Measurements from ENCODE around the gene CNIH1.
"Not testable (repeated sequence)": the region's sequence is repeated elsewhere in the genome, so short reads cannot be mapped to it uniquely, and the experiment has no call there.

The CNIH1 gene

DNA sequence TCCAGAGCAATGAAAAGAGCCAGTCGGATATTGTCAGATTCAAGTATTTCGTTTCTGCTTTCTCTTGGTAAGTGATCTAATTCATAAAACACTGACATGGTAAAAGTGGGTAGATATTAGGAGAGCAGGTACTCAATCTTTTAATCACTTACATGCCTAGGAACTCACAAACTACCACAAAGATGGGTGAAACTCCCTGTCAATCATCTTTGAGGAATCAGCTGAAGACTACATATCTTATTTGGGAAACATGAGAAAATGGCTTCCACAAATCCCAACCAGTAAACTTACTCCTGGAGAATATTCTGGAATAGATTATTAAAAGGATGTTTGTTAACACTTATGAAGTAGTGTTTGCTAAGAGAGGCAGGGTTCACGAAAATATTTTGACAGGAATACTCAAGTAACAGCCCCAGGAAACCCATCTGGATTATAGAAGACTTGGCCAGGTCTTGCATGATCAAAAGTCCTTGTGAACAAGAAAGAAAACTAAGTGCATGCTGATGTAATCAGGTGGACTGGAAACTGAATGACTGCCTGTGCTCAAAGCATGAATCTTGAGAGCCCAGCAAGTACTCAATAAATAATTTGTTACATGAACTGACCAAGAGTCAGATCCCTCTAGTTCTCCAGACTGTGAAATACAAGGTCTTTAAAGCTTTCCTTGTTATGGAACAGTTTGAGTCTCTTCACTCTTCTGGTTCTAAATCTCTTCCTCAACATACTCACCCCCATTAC lies 15.5 kb downstream of the CNIH1 start:
- DNase-seq: no peak

- DNase-seq: no peak
These were observed 16.1 kb downstream of the CNIH1 start for GRCh38 chr14:54425068-54425467.

DNA sequence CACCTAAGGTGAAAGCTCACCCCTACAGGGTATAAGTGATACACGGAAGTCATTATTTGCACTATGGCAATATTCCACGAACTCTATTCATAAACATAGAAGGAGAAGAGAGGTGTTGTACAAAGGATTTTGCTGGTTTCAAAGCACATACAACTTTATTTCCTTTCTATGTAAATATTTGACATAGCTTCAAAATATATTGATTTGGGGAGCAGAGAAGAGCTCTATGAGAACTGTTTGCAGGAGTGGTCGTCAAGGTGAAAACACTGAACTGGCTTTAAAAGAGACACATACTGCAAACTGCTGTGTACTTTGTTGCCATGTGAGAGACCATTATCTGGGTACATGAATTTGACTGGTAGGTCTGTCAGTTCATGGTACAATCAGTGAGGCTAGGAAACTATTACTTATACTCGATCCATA lies 16.7 kb downstream of the CNIH1 start:
- DNase-seq: no peak

DNA sequence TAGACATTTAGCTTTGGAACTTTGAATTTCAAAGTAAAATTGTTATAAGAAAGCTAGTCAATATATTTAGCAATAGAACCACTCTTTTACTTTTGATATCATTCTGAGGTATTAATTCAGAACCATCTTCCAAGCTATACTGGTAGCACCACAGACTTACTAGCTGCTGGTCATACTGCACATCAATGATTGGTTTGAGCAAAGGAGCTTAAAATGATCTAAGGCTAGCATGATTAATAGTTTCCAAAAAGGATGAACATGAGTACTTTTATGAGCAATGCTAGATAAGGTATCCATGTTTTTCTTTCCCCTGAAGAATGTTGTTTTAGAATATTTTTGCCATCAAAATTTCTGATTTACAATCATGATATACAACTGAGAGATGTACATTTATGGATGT lies 17.2 kb downstream of the CNIH1 start:
- DNase-seq: no peak

DNA sequence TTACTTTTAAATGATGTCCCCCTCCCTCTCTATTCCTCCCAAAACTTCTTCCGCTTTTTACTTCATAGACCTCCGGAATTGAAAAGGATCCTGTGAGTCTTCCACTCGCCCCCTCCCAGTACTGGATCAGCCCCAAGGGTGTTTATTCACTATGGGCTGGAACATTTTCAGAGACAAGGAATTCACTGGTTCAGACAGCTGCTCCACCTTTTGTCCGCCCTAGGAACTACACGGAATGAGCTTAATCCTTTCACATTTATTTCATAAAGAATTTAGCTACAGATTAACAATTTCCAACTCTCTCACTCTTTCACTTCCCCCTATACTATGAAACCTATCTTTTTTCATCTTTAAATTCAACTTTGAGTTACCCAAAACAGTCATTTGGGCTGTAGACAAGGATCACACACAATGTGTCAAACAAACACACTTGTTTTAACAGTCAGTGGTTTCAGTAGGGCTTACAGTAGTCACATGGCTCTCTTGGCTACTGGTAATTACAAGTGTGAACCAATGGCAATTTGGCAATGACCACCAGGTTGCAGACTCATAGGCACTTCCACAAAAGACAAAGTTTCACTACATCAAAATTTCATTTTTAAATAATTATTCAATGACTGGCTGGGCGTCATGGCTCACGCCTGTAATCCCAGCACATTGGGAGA lies 20.6 kb downstream of the CNIH1 start:
- no peak for DNase-seq

GRCh38 chr14:54411371-54411770 lies 29.8 kb downstream of the CNIH1 start:
- DNase-seq: no peak

DNA sequence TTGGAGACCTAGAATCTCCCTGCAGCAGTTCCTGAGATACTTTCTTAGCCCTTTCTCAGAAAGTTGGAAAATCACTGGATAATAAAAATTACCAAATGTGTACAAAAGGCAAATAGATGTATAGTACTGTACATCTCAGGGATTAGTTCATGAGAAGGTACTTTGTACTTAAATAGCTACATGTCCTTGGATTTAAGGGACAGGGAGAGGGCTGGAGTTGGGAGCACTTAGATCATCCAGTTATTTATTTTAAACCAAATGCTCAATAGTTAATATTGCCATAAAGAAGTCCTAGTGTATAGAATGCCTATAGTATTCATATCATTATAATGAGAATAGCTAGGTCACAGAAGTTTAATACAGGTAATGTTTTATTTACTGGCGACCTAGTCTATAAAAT lies 31.0 kb downstream of the CNIH1 start:
- no peak for DNase-seq

DNA sequence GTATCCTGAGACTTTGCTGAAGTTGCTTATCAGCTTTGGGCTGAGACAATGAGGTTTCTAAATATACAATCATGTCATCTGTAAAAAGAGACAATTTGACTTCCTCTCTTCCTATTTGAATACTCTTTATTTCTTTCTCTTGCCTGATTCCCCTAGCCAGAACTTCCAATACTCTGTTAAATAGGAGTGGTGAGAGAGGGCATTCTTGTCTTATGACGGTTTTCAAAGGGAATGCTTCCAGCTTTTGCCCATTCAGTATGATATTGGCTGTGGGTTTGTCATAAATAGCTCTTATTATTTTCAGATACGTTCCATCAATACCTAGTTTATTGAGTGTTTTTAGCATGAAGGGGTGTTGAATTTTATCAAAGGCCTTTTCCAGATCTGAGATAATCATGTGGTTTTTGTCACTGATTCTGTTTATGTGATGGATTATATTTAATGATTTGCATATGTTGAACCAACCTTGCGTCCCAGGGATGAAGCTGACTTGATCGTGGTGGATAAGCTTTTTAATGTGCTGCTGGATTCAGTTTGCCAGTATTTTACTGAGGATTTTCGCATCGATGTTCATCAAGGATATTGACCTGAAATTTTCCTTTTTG lies 37.7 kb downstream of the CNIH1 start:
- not testable (repeated sequence) for DNase-seq

DNA sequence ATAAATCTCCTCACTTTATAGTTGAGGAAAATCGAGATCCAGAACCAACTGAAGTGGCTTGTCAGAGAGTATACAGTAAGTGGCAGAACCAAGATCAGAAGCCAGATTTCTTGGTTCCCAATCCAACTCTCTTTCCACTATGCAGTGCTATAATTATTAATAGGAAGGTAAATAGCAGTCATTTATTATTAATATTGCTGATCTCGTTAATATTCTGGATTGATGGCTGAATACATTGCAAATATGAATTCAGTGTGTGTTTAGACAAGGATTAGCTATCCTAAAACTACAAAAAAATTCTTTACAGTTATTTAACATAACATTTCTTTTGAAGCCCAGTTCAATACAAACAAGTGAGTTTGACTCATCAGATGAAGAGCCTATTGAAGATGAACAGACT lies 41.6 kb downstream of the CNIH1 start:
- DNase-seq: no peak

DNA sequence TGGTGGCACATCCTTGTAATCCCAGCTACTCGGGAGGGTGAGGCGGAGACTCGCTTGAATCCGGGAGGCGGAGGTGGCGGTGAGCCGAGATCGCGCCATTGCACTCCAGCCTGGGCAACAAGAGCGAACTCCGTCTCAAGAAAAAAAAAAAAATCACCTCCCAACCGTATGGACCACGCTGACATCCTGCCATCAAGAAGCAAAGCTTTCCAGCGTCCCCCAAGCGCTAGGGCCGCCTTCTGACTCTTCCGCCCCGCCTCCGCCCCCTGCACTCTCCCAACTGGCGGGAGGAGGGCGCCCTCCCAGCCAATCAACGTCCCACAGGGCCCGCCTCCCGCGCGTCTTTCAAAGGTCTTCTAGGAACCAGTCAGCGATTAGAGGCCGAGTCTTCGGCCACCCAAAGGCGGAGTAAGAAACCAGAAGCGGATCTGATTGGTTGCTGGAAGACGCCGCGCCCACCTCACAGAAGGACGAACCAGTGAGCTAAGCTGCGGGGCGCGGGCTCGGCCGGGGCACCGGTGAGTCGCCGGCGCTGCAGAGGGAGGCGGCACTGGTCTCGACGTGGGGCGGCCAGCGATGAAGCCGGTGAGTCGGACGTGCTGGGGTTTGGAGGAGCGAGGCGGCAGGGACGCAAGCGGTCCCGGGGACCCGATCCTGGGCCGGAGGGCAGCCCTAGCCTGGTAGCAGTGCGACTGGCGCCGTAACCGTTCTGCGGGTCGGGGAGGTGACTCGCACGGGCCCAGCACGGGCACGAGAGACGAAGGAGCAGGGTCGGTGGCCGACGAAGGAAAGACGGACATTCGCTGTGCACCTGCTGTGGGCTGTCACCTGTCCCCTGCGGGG lies 44.5 kb downstream of the CNIH1 start, which contains the start of gene CDKN3:
TSS of gene CDKN3 (plus strand) at position 515 of the 843 bp plus-strand sequence. CDS start at position 577, 62 bp downstream.
- peak; percentile 95 for DNase-seq

DNA sequence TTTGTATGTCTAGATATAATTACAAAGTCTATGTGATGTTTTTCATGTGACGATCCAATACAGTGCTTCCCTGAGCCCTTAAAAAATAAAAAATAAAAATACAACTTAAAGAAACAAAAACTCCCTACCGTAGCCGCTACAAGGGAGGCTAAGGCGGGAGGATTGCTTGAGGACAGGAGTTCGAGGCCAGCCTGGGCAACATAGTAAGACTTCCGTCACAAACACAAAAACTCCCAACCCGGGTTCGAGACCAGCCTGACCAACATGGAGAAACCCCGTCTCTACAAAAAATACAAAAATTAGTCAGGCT lies 45.0 kb downstream of the CNIH1 start:
- no peak for DNase-seq

GRCh38 chr14:54395716-54396115 lies 45.5 kb downstream of the CNIH1 start:
- no peak for DNase-seq

- DNase-seq: no peak
These were observed 45.9 kb downstream of the CNIH1 start for GRCh38 chr14:54395284-54395683.

DNA sequence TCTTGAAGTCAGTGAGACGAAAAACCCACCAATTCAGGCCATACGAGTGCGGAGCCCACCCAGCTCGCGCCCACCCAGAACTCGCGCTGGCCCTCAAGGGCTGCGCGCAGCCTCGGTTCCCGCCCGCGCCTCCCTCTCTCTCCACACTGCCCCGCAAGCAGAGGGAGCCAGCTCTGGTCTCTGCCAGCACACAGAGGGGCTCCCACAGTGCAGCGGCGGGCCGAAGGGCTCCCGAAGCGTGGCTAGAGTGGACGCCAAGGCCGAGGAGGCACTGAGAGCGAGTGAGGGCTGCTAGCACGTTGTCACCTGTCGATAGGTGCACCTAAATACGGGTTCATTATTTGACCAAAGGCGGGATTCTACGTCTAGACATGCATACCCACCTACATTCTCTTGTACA lies 46.6 kb downstream of the CNIH1 start:
- DNase-seq: no peak

GRCh38 chr14:54392986-54393884 lies 47.9 kb downstream of the CNIH1 start:
- not testable (repeated sequence) for DNase-seq

- no peak for DNase-seq
These were observed 48.9 kb downstream of the CNIH1 start for GRCh38 chr14:54392131-54392859.

DNA sequence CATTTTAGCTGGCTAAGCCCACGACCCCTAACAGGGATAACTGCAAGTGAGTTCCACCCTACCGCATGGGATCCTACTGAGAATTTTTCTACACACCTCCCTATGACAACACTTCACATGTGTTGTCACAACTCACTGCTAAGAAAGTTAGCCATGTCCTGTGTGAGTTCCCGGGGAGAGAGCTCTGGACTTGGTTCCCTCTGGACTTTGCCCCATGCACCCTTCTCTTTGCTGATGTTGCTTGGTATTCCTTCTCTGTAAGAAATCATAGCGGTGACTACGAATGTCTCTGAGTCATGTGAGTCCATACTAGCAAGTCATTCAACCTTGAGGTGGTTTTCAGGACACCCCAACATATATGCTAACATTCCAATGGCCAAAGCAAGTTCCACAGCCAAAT lies 53.8 kb downstream of the CNIH1 start:
- DNase-seq: no peak

- no peak for DNase-seq
These were observed 55.6 kb downstream of the CNIH1 start for GRCh38 chr14:54385556-54385955.

DNA sequence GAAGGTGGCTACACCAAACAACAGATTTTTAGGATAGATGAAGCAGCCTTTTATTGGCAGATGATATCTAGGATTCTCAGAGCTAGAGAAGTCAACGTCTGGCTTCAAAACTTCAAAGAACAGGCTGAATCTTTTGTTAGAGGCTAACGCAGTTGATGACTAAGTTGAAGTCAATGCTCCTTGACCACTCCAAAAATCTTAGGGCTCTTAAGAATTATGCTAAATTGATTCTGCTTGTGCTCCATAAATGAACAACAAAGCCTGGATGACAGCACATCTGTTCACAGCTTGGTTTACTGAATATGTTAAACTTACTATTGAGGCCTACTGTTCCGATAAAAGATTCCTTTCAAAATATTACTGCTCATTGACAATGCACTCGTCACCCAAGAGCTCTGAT lies 57.3 kb downstream of the CNIH1 start:
- no peak for DNase-seq

DNA sequence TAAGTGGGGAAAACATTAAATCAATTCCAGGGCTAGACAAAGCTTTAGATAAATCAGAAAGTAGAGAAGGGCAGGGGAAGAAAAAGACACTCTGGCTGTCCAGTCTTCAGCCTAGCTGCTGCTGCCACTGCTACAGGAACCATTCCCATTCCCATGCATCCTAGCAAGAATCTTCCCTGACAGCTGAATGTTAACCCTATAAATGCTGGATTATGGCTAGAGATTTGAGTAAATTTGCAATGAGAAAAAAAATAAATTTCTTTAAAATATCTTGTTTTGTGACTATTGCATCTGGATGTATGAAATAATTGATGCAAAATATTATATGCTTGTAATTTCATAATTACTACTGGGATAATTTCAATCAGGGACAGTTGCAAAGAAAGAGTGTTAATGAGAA lies 59.4 kb downstream of the CNIH1 start:
- no peak for DNase-seq

- DNase-seq: not testable (repeated sequence)
These were observed 60.6 kb downstream of the CNIH1 start for GRCh38 chr14:54380558-54380957.

DNA sequence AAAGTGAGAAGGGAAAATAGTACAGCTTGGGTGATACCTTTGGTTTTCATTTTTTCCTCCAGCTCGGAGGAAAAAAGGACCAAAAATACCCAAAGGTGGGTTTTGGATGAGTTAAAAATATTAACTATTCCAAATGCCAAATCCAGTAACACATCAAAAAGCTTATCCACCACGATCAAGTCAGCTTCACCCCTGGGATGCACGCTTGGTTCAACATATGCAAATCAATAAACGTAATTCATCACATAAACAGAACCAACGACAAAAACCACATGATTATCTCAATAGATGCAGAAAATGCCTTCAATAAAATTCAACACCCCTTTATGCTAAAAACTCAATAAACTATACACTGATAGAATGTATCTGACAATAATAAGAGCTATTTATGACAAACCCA lies 62.3 kb downstream of the CNIH1 start:
- DNase-seq: not testable (repeated sequence)
